ENCODE measurements around the gene ZNF618.
"Not testable (repeated sequence)": the region's sequence is repeated elsewhere in the genome, so short reads cannot be mapped to it uniquely, and the experiment has no call there.

ZNF618 gene

GRCh38 chr9:113995401-113995800 lies 119.3 kb downstream of the ZNF618 start:
- H3K4me3 ChIP-seq (ENCODE audit: low read length) = no peak overlapping the region
- H3K36me3 ChIP-seq (ENCODE audit: control insufficient read depth, low read depth, low read length) = no peaks in the 10 kb centered on the region
- H3K9ac ChIP-seq (ENCODE audit: low read length) = no peak overlapping the region
- no peaks in the 10 kb centered on the region for H3K4me1 ChIP-seq (ENCODE audit: control insufficient read depth, low read depth, low read length)
- no peak overlapping the region for H3K27ac ChIP-seq (ENCODE audit: low read length)
- H3K27me3 ChIP-seq (ENCODE audit: control insufficient read depth, insufficient read depth, low read length) = no peaks in the 10 kb centered on the region
- H3K9me3 ChIP-seq (ENCODE audit: control insufficient read depth, low read depth, low read length) = no peaks in the 10 kb centered on the region

GRCh38 chr9:113995963-113996362 lies 119.9 kb downstream of the ZNF618 start:
- H3K9ac ChIP-seq (ENCODE audit: low read length) = no peak overlapping the region
- H3K4me1 ChIP-seq (ENCODE audit: control insufficient read depth, low read depth, low read length) = no peaks in the 10 kb centered on the region
- H3K27ac ChIP-seq (ENCODE audit: low read length) = no peak overlapping the region
- no peak overlapping the region for H3K4me3 ChIP-seq (ENCODE audit: low read length)
- H3K9me3 ChIP-seq (ENCODE audit: control insufficient read depth, low read depth, low read length) = no peaks in the 10 kb centered on the region
- no peaks in the 10 kb centered on the region for H3K27me3 ChIP-seq (ENCODE audit: control insufficient read depth, insufficient read depth, low read length)
- H3K36me3 ChIP-seq (ENCODE audit: control insufficient read depth, low read depth, low read length) = no peaks in the 10 kb centered on the region

DNA sequence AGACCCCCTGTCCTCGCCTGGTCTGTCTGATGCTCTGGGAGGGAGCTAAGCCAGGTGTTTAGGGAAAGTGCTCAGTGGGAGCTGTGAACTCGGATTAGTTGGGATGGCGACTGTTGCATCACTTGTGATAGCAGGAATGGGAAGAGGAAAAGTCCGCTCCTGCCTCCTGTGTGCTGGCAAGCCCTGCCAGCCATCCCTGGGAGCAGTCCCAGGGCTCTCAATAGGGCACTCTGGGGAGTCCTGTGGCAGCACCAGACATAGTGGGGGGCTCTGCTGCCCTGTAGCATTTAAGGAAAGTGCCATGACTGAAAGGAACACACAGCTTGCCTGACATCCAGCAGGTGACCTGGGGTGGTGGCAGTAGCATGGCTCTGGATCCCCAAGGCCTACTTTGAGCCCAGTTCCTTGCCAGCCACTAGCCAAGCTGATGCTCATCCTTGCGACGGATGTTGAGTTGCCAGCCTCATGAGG lies 120.5 kb downstream of the ZNF618 start:
- Histone ChIP-seq H3K9me3 (ENCODE audit: control insufficient read depth, low read depth, low read length) (no peaks in the 10 kb centered on the region), H3K27ac (ENCODE audit: low read length) (no peak overlapping the region), H3K4me3 (ENCODE audit: low read length) (no peak overlapping the region), H3K36me3 (ENCODE audit: control insufficient read depth, low read depth, low read length) (peaks cover under 1% of the 10 kb centered on the region), H3K27me3 (ENCODE audit: control insufficient read depth, insufficient read depth, low read length) (no peaks in the 10 kb centered on the region), H3K4me1 (ENCODE audit: control insufficient read depth, low read depth, low read length) (no peaks in the 10 kb centered on the region), H3K9ac (ENCODE audit: low read length) (no peak overlapping the region)

GRCh38 chr9:113997064-113997463 lies 121.0 kb downstream of the ZNF618 start:
- H3K4me1 ChIP-seq (ENCODE audit: control insufficient read depth, low read depth, low read length); H3K9me3 ChIP-seq (ENCODE audit: control insufficient read depth, low read depth, low read length): not testable (repeated sequence)

DNA sequence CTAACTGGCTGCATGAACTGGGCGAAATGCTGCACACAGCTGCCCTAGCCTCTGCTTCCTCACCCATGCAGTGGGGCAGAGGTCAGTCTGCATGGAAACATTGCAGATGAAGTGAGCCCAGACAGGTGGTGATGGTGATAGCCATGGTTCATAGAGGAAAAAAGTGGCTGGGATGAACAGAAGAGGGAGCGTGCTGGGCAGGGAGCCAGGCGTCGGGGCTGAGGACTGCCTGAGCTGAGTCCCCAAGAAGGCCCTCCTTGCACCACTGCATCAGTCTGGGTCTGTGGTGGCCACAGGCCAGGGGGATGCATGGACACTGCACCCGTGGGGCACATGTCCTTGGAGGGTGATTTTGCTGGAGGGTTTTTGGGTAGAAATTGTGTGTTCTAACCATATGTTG lies 121.5 kb downstream of the ZNF618 start:
- no peaks in the 10 kb centered on the region for H3K9me3 ChIP-seq (ENCODE audit: control insufficient read depth, low read depth, low read length)
- no peaks in the 10 kb centered on the region for H3K27me3 ChIP-seq (ENCODE audit: control insufficient read depth, insufficient read depth, low read length)
- no peaks in the 10 kb centered on the region for H3K4me1 ChIP-seq (ENCODE audit: control insufficient read depth, low read depth, low read length)
- peaks cover 7% of the 10 kb centered on the region for H3K36me3 ChIP-seq (ENCODE audit: control insufficient read depth, low read depth, low read length)
- H3K27ac ChIP-seq (ENCODE audit: low read length) = no peak overlapping the region
- no peak overlapping the region for H3K4me3 ChIP-seq (ENCODE audit: low read length)
- H3K9ac ChIP-seq (ENCODE audit: low read length) = no peak overlapping the region

More at GRCh38 chr9:113997064-113997463, 121.0 kb downstream of the ZNF618 start:
- H3K9ac ChIP-seq (ENCODE audit: low read length); H3K36me3 ChIP-seq (ENCODE audit: control insufficient read depth, low read depth, low read length); H3K27ac ChIP-seq (ENCODE audit: low read length); H3K4me3 ChIP-seq (ENCODE audit: low read length); H3K27me3 ChIP-seq (ENCODE audit: control insufficient read depth, insufficient read depth, low read length): not testable (repeated sequence)

- no peaks in the 10 kb centered on the region for H3K9me3 ChIP-seq (ENCODE audit: control insufficient read depth, low read depth, low read length)
- H3K4me3 ChIP-seq (ENCODE audit: low read length) = no peak overlapping the region
- H3K9ac ChIP-seq (ENCODE audit: low read length) = no peak overlapping the region
- H3K4me1 ChIP-seq (ENCODE audit: control insufficient read depth, low read depth, low read length) = no peaks in the 10 kb centered on the region
- H3K27ac ChIP-seq (ENCODE audit: low read length) = no peak overlapping the region
- H3K27me3 ChIP-seq (ENCODE audit: control insufficient read depth, insufficient read depth, low read length) = no peaks in the 10 kb centered on the region
- H3K36me3 ChIP-seq (ENCODE audit: control insufficient read depth, low read depth, low read length) = peaks cover 7% of the 10 kb centered on the region
Observed at GRCh38 chr9:113998114-113998513, 122.0 kb downstream of the ZNF618 start.

DNA sequence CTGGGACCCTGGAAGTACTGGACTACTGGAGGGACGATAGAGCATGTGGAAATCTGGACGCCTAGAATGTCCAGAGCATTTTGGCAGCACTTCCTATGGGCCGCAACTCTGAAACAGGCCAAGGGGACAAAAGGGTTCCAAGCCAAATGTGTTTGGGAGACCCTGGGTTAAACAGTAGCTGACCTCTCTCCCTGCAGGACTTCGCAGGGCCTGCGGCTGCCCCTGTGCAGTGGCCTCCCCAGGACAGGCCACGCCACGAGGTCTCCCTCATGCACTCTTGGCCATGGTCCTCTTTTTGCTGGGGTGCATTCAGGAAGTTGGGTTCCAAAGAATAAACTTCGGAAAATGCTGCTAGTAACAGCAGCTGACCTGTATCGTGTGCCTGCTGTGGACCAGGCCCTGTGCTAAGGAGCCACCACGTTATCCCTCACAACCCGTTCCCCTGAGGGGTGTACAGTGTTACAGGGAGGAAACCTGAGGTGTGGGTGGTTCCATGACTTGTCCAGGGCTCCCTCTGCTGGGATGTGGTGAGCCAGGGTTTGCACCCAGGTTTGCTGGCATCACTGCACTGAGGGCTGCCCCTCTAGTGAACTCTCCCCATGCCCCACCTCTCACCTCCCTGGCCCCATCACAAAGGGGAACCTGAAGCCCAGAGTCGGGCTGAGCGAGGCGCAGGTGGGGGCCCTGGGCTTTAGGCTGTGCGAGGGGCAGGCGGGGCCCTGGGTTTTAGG lies 122.6 kb downstream of the ZNF618 start:
- H3K4me3 ChIP-seq (ENCODE audit: low read length) = no peak overlapping the region
- no peaks in the 10 kb centered on the region for H3K27me3 ChIP-seq (ENCODE audit: control insufficient read depth, insufficient read depth, low read length)
- no peaks in the 10 kb centered on the region for H3K9me3 ChIP-seq (ENCODE audit: control insufficient read depth, low read depth, low read length)
- no peak overlapping the region for H3K9ac ChIP-seq (ENCODE audit: low read length)
- H3K27ac ChIP-seq (ENCODE audit: low read length) = no peak overlapping the region
- no peaks in the 10 kb centered on the region for H3K4me1 ChIP-seq (ENCODE audit: control insufficient read depth, low read depth, low read length)
- peaks cover 7% of the 10 kb centered on the region for H3K36me3 ChIP-seq (ENCODE audit: control insufficient read depth, low read depth, low read length)

GRCh38 chr9:113999256-114000062 lies 123.3 kb downstream of the ZNF618 start:
- H3K4me1 ChIP-seq (ENCODE audit: control insufficient read depth, low read depth, low read length) = no peaks in the 10 kb centered on the region
- H3K9ac ChIP-seq (ENCODE audit: low read length) = no peak overlapping the region
- no peaks in the 10 kb centered on the region for H3K27me3 ChIP-seq (ENCODE audit: control insufficient read depth, insufficient read depth, low read length)
- no peak overlapping the region for H3K27ac ChIP-seq (ENCODE audit: low read length)
- peaks cover 7% of the 10 kb centered on the region for H3K36me3 ChIP-seq (ENCODE audit: control insufficient read depth, low read depth, low read length)
- H3K9me3 ChIP-seq (ENCODE audit: control insufficient read depth, low read depth, low read length) = no peaks in the 10 kb centered on the region
- no peak overlapping the region for H3K4me3 ChIP-seq (ENCODE audit: low read length)

- H3K9me3 ChIP-seq (ENCODE audit: control insufficient read depth, low read depth, low read length) = no peaks in the 10 kb centered on the region
- no peaks in the 10 kb centered on the region for H3K4me1 ChIP-seq (ENCODE audit: control insufficient read depth, low read depth, low read length)
- H3K36me3 ChIP-seq (ENCODE audit: control insufficient read depth, low read depth, low read length) = peaks cover 13% of the 10 kb centered on the region
- no peaks in the 10 kb centered on the region for H3K27me3 ChIP-seq (ENCODE audit: control insufficient read depth, insufficient read depth, low read length)
- H3K27ac ChIP-seq (ENCODE audit: low read length) = no peak overlapping the region
- no peak overlapping the region for H3K9ac ChIP-seq (ENCODE audit: low read length)
- H3K4me3 ChIP-seq (ENCODE audit: low read length) = no peak overlapping the region
Observed at GRCh38 chr9:114000063-114000454, 124.0 kb downstream of the ZNF618 start.

- Histone ChIP-seq H3K4me3 (ENCODE audit: low read length) (no peak overlapping the region), H3K9me3 (ENCODE audit: control insufficient read depth, low read depth, low read length) (no peaks in the 10 kb centered on the region), H3K4me1 (ENCODE audit: control insufficient read depth, low read depth, low read length) (no peaks in the 10 kb centered on the region), H3K36me3 (ENCODE audit: control insufficient read depth, low read depth, low read length) (peaks cover 14% of the 10 kb centered on the region), H3K27ac (ENCODE audit: low read length) (no peak overlapping the region), H3K9ac (ENCODE audit: low read length) (no peak overlapping the region), H3K27me3 (ENCODE audit: control insufficient read depth, insufficient read depth, low read length) (no peaks in the 10 kb centered on the region)
Observed at GRCh38 chr9:114000671-114001409, 124.7 kb downstream of the ZNF618 start.

DNA sequence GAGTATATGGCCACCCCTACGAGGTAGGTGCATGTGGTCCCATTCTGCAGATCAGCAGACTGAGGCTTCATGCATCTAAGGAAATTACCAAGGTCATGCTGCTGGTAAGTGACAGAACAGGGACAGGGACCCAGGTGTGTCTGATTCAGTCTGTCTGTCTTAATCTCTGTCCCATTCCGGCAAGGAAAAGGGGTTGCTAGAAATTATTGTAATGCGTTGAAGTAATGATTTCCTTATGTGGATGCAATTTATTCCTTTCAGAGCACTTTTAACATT lies 125.2 kb downstream of the ZNF618 start:
- no peaks in the 10 kb centered on the region for H3K9me3 ChIP-seq (ENCODE audit: control insufficient read depth, low read depth, low read length)
- H3K27me3 ChIP-seq (ENCODE audit: control insufficient read depth, insufficient read depth, low read length) = no peaks in the 10 kb centered on the region
- peaks cover 14% of the 10 kb centered on the region for H3K36me3 ChIP-seq (ENCODE audit: control insufficient read depth, low read depth, low read length)
- H3K27ac ChIP-seq (ENCODE audit: low read length) = no peak overlapping the region
- H3K4me1 ChIP-seq (ENCODE audit: control insufficient read depth, low read depth, low read length) = no peaks in the 10 kb centered on the region
- H3K4me3 ChIP-seq (ENCODE audit: low read length) = no peak overlapping the region
- no peak overlapping the region for H3K9ac ChIP-seq (ENCODE audit: low read length)

Measured in iPS-18a (cell line).